Effector memory CD4-positive, alpha-beta T cell (primary cell): Measurements from ENCODE around the gene KRTAP21-2.
"Not testable (repeated sequence)": the region's sequence is repeated elsewhere in the genome, so short reads cannot be mapped to it uniquely, and the experiment has no call there.

Source experiments
- DNase-seq, 3 donors: peaks; one replicate each; pipeline ENCODE4 v3.0.0-alpha.2; 2020
- H3K27ac ChIP-seq: 2 replicates; pipeline ENCODE4 v1.7.0; 2013; ENCODE audit warnings: mild to moderate bottlenecking, low read length, moderate library complexity; ENCODE audit not compliant: insufficient read depth, poor library complexity, severe bottlenecking
- H3K27me3 ChIP-seq: replicated peaks from 2 replicates; pipeline ENCODE4 v1.7.0; 2013; ENCODE audit warnings: mild to moderate bottlenecking, low read length; ENCODE audit not compliant: insufficient read depth, control insufficient read depth, poor library complexity, severe bottlenecking
- H3K36me3 ChIP-seq: 2 replicates; pipeline ENCODE4 v1.7.0; 2013; ENCODE audit warnings: mild to moderate bottlenecking, low read length, moderate library complexity; ENCODE audit not compliant: control insufficient read depth, insufficient read depth
- H3K4me1 ChIP-seq: 2 replicates; pipeline ENCODE4 v1.7.0; 2013; ENCODE audit warnings: low read length, mild to moderate bottlenecking; ENCODE audit not compliant: control insufficient read depth, insufficient read depth, poor library complexity, severe bottlenecking
- H3K4me3 ChIP-seq: 2 replicates; pipeline ENCODE4 v1.7.0; 2013; ENCODE audit warnings: low read length, low read depth, mild to moderate bottlenecking; ENCODE audit not compliant: insufficient read depth, poor library complexity, severe bottlenecking
- H3K9me3 ChIP-seq: 2 replicates; pipeline ENCODE4 v1.7.0; 2013; ENCODE audit warnings: mild to moderate bottlenecking, low read length, moderate library complexity; ENCODE audit not compliant: control insufficient read depth
- total RNA-seq, 3 donors: gene quantifications; one replicate each; lab custom pipeline; 2026; lab: John Stamatoyannopoulos, UW

Gene KRTAP21-2
- 0 reads per million in 3 donors for total RNA-seq

DNA sequence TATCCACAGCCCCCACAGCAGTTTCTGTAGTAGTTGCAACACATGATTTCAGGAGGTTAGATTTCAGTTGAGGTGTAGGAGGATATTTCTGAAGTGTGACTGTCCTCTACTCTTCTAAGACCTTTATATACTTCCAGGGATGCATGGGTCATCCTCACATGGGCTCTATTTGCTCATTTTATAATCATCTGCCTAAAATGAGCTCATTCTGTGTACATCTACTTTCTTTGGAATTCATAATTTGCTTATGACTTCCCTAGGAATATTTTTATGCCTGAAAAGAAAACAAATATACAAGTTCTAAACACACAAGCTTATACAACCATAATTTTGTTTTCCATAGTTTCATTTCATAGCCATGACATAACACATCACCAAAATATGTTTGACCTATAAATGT is at the start of gene KRTAP21-2:
Gene KRTAP21-2 (minus strand): TSS at position 101 of the 400 bp plus-strand sequence. CDS start 57 bp downstream, at position 44.
- no peak for DNase-seq
- no peaks in the 10 kb centered on the region for H3K36me3 ChIP-seq
- H3K9me3 ChIP-seq, result no peaks in the 10 kb centered on the region
- H3K27ac ChIP-seq, result no peak within 1 kb of the TSS
- H3K4me1 ChIP-seq, result no peaks in the 10 kb centered on the region
- no peaks in the 10 kb centered on the region for H3K27me3 ChIP-seq
- H3K4me3 ChIP-seq, result no peak within 1 kb of the TSS

DNA sequence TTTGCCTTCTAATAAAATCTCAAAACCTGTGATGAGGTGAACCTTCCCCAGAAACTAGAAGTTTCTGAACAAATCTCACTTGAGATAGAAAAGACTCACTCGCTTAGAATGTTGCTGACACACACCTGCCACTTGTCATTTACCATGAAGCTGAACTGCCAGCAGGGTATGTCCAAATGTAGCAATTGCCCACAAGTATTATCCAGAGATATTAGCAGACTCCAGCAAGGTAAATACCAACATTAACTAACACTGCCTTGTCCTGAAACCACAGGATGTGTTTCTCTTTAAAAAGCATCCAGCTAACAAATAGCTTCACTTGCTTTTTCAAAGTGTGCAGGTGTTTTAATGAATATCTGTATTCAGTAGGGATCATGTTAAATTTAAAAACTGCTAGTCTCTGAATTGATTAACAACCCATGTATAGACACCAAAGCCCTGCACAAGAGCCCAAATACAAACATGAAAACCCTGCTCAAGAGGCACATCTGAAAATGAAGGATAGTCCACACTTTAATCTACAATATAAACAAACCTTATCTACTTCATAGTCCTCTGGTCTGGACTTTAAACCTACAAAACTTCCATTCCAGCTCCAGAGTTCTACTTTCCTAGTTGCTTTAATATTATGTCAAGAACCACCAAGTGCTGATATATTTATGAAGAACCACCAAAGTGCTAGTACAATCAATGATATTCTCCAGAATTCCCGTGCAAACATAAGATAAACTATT is 46.7 kb upstream of the KRTAP21-2 start:
- Histone ChIP-seq H3K36me3 (no peaks in the 10 kb centered on the region), H3K4me1 (no peaks in the 10 kb centered on the region), H3K27ac (no peak overlapping the region), H3K27me3 (no peaks in the 10 kb centered on the region), H3K4me3 (no peak overlapping the region), H3K9me3 (no peaks in the 10 kb centered on the region)
- no peak for DNase-seq

DNA sequence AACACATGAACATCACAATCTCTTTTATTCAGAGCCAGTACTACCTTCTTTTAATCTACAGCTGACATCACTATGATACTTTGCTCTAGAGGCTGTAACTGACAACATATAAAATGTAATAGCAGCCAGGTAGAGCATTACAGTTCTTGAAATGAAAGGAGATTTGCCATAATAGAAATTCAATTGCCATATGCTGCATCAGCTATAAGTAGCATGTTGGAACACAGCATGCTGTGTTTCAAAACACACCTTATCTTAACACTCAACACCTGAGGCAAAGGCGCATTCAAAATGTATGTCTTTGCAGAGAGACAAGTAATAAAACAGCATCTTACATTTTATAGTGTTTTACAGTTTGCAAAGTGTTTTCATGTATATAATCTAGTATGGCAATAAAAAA is 32.2 kb upstream of the KRTAP21-2 start:
- no peak overlapping the region for H3K4me3 ChIP-seq
- H3K4me1 ChIP-seq, result no peaks in the 10 kb centered on the region
- no peaks in the 10 kb centered on the region for H3K9me3 ChIP-seq
- no peak for DNase-seq
- no peak overlapping the region for H3K27ac ChIP-seq
- no peaks in the 10 kb centered on the region for H3K27me3 ChIP-seq
- H3K36me3 ChIP-seq, result no peaks in the 10 kb centered on the region

DNA sequence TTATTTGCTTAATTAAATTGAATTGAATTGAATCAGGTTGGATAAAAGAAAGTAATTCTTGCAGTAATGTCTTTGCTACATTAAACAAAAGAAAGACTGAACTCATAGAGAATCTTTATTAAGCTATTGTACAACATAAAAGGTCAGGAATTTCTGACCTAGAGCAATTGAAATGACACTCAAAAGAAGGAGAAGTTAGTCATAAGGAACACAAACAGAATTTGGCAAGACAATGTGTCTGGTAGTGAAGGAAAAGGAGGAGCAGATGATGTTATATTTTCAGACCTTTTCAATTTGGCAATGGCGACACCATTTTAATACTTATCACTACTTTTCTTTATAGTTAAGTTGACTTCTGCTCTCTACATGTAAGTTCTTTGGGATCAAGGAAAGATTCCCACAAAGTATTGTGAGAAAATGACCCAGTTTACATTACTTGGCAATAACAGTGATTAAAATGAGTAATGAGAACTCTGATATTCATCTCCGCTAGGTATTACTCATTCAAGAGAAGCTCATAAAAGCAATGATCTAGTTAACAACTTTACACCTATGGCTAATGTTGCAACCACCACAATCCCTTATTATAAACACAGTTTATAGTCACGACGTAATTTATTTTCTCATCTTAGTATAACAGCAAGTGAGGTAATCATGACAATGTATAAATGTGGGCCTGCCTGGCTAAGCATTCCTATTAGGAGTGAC is 22.8 kb upstream of the KRTAP21-2 start:
- H3K27me3 ChIP-seq, result no peaks in the 10 kb centered on the region
- H3K36me3 ChIP-seq, result no peaks in the 10 kb centered on the region
- H3K27ac ChIP-seq, result no peak overlapping the region
- no peaks in the 10 kb centered on the region for H3K9me3 ChIP-seq
- DNase-seq, result no peak
- H3K4me1 ChIP-seq, result no peaks in the 10 kb centered on the region
- H3K4me3 ChIP-seq, result no peak overlapping the region

DNA sequence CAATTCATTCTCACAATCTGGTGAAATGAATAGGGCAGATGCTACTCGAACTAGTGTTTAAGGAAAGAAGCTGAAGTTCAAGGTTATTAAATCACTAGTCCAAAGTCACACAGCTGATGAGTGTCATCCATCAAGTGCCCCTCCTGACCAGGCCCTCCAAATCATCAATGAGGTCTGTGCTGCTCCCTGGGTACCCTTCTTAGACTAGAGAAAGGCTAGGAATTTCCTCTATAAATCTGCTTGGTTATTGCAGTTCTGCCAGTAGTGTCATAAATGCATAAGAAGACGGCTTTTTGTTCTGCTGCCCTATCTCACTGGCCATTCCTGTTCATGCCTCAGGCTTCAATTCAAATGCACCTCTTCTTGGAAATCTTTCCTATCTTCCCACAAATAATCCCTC is 13.7 kb upstream of the KRTAP21-2 start:
- Histone ChIP-seq H3K4me1 (no peaks in the 10 kb centered on the region), H3K27me3 (no peaks in the 10 kb centered on the region), H3K27ac (no peak overlapping the region), H3K9me3 (no peaks in the 10 kb centered on the region), H3K36me3 (no peaks in the 10 kb centered on the region), H3K4me3 (no peak overlapping the region)
- no peak for DNase-seq

DNA sequence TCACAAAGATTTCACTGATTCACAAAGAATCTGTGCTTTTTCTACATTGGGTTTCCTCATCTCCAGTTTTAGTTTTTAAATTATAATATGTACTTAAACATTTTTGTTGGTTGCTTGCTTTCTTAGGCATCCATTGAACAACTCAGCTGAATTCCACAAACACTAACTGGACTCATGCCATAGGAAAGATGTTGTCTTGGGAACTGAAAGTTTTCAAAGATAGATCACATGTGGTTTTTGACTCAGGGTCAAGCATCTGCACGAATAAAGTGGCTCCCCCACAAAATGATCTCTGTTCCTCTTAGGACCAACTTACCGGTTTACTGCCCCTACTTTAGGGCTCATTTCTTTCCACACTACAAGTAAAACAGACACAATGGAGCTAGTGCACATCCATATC is 11.2 kb upstream of the KRTAP21-2 start:
- Histone ChIP-seq H3K27ac (no peak overlapping the region), H3K4me1 (no peaks in the 10 kb centered on the region), H3K4me3 (no peak overlapping the region), H3K36me3 (no peaks in the 10 kb centered on the region), H3K9me3 (no peaks in the 10 kb centered on the region), H3K27me3 (no peaks in the 10 kb centered on the region)
- no peak for DNase-seq

GRCh38 chr21:30755328-30755727 is 8.3 kb upstream of the KRTAP21-2 start, which contains the start of gene KRTAP21-1:
KRTAP21-1 (minus strand) TSS chr21:30755428; CDS start chr21:30755378, 50 bp downstream.
- not testable (repeated sequence) for DNase-seq, H3K4me3 ChIP-seq, H3K27me3 ChIP-seq, H3K27ac ChIP-seq, H3K9me3 ChIP-seq, H3K36me3 ChIP-seq, H3K4me1 ChIP-seq

GRCh38 chr21:30740462-30740861 is 6.6 kb downstream of the KRTAP21-2 start:
- no peaks in the 10 kb centered on the region for H3K4me1 ChIP-seq
- no peak overlapping the region for H3K4me3 ChIP-seq
- H3K27me3 ChIP-seq, result no peaks in the 10 kb centered on the region
- H3K36me3 ChIP-seq, result no peaks in the 10 kb centered on the region
- H3K27ac ChIP-seq, result no peak overlapping the region
- no peaks in the 10 kb centered on the region for H3K9me3 ChIP-seq
- no peak for DNase-seq

DNA sequence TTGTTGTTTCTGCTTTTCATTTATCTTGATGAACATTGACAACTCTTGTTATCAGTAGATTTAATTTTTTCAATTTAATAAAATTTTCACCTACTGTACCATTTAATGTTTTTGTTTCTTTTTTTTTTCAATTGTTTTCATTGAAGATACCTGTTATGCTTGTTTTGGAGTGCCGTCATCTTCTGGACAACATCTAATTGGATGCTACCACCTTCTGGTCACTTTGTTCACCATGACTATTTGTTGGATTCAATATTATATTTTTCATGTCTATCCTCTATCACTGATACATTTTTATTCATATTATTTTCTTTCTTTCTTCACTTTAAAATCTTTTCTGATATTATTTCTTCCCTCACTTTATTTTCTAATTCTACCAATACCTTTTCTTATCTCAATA is 14.0 kb downstream of the KRTAP21-2 start:
- Histone ChIP-seq H3K36me3 (no peaks in the 10 kb centered on the region), H3K27ac (no peak overlapping the region), H3K9me3 (no peaks in the 10 kb centered on the region), H3K4me3 (no peak overlapping the region), H3K27me3 (no peaks in the 10 kb centered on the region), H3K4me1 (no peaks in the 10 kb centered on the region)
- DNase-seq, result no peak

GRCh38 chr21:30726726-30727125 is 20.3 kb downstream of the KRTAP21-2 start:
- H3K4me1 ChIP-seq, result no peaks in the 10 kb centered on the region
- H3K4me3 ChIP-seq, result no peak overlapping the region
- H3K9me3 ChIP-seq, result no peaks in the 10 kb centered on the region
- H3K27me3 ChIP-seq, result no peaks in the 10 kb centered on the region
- no peak overlapping the region for H3K27ac ChIP-seq
- H3K36me3 ChIP-seq, result no peaks in the 10 kb centered on the region
- DNase-seq, result no peak
